HG03442 (cell line): Measurements from ENCODE around the gene NCSTN.

ENCODE experiments used
- ATAC-seq: cut with Tn5 transposase; IDR thresholded peaks from one replicate; pipeline ENCODE4 v1.9.1; 2021; ENCODE audit warnings: mild to moderate bottlenecking, moderate library complexity; ENCODE audit not compliant: unreplicated experiment

Gene NCSTN

GRCh38 chr1:160403244-160403643, 60.1 kb downstream of the NCSTN start:
- no peak for ATAC-seq

GRCh38 chr1:160404094-160404493, 60.9 kb downstream of the NCSTN start:
- ATAC-seq, result no peak

- ATAC-seq, result no peak
Measured at GRCh38 chr1:160405331-160405877, 62.2 kb downstream of the NCSTN start.

- no peak for ATAC-seq
Measured at GRCh38 chr1:160406131-160406968, 63.2 kb downstream of the NCSTN start.

- no peak for ATAC-seq
Measured at GRCh38 chr1:160407839-160408801, 64.9 kb downstream of the NCSTN start.
